ENCODE results near the gene SLC41A3.
"Not testable (repeated sequence)": the region's sequence is repeated elsewhere in the genome, so short reads cannot be mapped to it uniquely, and the experiment has no call there.

The SLC41A3 gene

DNA sequence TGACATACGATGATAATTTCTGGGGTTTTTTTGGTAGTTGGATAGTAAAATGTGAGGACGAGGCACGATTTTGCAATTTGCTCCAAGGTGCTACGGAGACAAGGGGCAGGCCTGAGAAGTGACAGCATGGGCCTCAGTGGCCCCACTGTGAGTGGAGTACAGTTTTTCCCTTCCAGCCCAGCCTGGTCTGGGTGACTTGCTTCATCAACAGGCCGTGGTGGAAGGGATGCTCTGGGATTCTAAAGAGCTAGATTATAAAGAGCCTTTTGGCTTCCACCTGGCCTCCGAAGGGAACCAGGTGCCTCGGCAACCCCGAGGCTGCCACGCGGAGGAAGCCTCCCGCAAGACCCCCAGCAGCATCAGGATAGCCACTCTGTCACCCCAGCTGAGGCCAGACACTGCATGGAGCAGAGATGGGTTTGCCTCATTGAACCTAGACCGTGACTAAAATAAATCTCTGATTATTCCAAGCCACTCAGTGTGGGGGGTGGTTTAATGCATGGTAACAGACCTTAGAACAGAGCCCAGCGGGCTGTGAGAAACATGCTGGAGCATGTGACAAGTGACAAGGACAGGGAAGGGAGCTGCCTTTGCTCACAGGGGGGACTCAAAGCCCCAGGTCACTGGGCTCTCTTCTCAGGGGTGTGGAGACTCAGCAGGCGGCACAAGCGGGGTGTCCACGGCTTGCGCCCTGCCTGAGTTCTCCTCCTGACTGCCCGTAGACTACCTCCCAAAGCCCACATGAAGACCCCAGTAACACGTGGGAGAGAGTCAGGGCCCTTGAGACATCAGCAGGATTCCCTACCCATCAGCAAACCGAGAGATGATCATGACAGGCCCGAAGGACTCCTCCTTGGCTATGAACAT lies 22.6 kb upstream of the SLC41A3 start:
- no peak for DNase-seq (ENCODE audit: low read depth in 3 of 3, low spot score in 1 of 3)

DNA sequence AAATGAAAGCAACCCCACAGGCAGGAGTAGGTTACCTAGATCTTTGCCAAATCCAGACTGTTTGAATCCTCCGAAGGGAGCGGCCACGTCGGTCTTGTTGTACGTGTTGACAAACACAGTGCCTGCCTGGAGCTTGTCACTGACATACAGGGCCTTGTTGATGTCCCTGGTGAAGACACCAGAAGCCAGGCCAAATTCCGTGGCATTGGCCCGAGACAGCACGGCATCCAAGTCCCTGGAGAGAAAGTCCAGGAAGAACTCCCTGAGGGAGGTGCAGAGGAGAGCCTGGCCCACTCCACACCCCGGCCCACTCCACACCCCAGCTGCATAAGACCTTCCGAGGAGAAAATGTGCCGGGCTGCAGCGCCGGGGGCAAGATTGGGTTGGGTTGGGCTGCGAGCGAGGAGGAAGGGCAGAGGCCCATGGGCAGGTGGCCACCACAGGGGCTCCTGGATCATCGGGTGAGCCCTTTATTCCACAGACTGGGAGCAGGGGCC lies 21.8 kb upstream of the SLC41A3 start:
- no peak for DNase-seq (ENCODE audit: low read depth in 3 of 3, low spot score in 1 of 3)

DNA sequence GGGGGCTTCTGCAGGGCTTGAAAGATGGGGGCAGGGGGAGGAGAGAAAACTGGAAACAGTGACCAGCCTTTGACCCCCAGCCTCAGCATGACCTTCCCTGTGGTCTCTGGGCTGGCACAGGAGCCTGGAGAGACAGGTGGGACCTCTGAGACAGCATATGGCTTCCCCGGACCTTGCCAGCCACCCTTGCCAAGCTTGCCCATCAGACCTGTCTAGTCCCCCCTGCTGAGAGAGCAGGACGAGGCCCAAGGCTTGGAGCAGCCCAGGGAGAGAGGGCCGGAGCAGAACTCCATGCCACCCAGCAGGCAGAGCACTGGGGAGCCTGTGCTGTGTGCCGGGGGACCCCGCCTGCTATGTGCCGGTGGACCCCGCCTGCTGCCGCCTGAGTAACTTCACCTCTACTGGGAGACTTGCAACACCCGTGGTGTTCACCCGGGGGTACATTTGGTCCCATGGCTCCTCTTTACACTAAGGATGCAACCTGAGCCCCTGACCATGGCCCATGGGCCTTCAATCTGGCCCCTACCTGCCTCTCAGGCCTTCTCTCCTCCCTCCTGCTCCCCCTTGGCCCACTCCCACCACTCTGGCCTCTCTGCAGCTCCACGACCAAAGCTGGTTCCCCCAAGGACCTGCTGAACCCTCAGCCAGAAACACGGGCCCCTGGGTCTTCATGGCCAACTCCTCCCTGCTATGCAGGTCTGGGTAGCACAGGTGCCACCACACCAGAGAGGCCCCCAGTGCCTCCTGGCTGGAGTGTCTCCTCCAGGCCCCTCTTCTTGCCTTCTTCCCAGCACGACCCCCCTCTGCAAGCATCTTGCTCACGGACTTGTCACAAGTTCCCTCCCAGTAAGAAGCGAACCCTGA lies 21.1 kb upstream of the SLC41A3 start:
- no peak for DNase-seq (ENCODE audit: low read depth in 3 of 3, low spot score in 1 of 3)

DNA sequence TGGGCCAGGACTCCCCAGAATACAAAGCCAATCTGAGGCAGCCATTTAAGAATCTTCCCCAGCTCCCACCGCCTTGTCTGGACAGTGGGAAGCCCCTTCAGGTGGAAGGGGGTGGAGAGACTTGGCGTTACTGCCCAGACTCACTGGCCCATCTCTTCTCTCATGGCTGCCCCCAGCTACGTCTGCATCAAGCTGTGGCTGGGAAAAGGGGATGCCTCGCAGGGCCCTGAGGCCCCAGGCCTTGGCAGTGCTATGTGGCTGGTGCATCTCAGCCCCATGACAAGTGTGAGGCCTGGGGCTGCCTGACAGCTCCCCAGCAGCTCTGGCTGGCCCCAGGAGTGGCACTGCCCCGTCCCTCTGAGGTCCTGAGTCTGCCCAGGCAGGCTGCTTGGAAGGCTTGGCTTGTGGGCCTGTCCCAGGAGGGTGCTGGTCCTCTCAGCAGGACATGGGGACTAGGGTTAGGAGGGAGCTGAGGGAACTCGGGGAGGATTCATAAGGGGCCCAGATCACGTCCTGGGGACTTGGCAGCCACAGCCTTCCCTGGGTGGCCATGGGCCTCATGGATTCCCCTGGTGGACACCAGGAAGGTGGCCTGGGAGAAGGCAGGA lies 20.2 kb upstream of the SLC41A3 start:
- DNase-seq (ENCODE audit: low read depth in 3 of 3, low spot score in 1 of 3), result no peak

DNA sequence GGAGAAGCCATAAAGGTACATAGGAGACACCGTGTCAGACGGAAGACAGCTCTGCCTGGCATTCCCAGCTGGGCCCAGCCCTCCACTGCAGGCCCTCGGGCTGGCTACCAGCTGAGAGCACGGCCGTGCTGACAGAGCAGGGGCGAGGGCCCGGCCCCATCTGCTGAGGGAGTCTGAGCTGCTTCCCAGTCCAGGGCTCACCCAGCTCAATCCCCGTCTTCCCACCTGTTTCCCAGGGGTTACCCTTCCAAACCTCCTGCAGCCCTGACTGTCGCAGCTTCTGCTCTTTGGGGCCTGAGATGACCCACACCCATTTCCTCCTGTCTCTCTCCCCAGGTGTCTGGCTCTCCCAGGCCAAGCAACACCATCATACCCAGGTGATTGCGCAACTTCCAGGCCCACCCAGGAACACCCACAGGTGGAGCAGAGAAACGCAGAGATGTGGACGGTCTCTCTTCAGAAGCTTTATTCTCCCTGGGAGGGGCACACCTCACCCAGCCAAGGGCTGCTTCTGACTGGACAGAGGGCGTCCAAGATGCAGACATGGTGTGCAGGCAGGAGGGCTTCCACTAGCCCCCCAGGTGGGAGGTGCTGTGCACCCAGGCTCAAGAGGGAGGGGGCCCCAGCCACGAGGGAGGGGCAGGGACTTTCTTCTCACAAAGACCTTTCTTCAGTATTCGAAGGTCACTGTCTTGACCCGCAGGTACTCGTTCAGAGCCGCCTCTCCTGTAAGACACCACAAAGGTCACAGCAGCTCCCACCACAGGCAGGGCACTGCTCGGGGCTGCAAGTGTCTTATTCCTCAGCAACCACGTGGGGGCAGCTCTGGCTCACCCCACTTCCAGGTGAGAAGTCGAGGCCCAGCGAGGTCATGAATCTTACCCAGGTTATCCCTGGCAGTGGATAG lies 19.4 kb upstream of the SLC41A3 start:
- no peak for DNase-seq (ENCODE audit: low read depth in 3 of 3, low spot score in 1 of 3)

DNA sequence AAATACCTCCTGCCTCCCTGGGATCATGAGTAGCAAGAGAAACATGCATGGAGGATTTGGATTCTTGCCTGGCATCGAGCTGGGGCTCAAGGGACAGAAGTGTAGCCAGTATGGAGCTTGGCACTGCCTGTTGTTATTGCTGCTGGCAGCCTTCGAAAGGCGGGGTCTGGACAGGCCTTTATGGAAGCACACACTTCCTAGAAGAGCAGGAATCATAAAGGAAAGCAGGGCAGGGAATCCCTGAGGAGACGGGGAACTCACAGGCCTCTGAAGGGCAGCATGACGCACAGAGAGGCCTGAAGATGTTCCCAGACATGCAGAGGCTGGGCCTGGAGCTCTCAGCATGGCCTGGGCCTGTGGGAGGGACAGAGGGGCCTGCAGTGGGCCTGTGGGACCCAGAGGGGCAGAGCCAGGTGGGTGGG lies 18.6 kb upstream of the SLC41A3 start:
- no peak for DNase-seq (ENCODE audit: low read depth in 3 of 3, low spot score in 1 of 3)

DNA sequence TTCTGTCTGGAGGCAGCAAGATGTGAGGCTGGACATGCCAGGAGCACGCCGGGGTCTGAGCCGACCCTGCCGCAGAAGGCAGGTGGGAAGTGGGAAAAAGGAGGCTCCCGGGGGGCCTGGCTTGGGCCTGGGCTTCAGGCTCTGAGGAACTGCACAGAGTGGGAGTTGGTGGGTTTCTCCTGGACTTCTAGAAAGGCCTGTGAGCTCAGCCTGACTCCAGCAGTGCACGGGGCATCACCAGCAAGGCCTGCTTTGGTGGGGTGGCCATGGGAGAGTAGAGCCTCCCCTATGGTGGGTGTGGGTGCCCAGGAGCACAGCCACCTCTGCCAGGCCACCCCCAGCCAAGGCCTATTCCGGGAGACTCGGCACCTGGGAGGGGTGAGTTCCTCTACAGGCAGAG lies 18.1 kb upstream of the SLC41A3 start:
- DNase-seq (ENCODE audit: low read depth in 3 of 3, low spot score in 1 of 3), result no peak

DNA sequence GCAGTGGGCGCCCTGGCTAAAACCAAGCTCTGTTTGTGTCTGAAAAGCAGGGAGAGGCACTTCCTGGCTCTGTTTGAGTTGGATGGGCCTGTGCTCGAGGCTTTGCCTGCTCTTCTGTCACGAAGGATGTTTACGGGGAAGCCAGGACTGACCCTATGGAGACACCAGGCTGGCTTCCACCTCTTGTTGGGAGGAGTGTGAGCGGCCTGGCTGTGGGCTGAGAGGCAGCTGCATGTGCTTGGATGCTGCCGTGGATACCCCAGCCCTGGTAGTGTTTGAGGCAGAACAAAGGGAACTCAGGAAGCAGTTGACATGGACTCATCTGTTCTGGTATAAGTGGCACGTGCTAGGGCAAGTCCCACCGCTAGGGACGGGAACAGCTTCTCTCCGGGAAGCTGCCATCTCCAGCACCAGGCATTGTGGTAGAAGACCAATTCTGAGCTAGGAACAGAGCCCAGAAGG lies 17.6 kb upstream of the SLC41A3 start:
- no peak for DNase-seq (ENCODE audit: low read depth in 3 of 3, low spot score in 1 of 3)

DNA sequence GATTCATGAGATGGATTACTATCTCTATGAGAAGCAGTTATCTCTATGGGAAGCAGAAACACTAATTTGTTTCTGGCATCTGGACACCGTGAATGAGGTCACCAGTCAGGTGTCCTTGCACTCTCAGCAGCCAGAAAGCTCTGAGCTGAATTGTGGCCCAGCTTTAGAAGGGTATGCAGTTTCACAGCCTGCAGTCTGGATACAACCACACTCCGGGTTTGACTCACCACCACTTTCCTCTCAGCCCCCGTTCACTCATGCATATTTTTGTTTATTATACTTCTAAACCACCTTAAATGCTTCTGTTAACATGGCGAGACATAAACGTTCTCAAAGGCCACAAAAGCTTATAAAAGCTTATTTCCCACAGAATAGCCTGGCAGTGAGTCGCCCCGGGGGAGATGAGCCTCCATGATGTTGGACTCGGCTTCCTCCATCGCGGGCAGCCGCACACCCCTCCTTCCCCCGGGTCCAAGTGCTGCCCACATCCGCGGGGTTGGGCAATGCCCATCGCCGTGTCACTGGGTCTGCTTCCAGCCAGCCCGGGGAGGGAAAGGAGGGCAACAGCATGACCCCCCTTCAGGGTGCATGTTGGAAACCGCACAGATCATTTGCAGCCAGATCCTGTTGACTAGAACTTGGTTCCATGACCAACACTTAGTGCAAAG lies 16.8 kb upstream of the SLC41A3 start:
- DNase-seq (ENCODE audit: low read depth in 3 of 3, low spot score in 1 of 3), result no peak

DNA sequence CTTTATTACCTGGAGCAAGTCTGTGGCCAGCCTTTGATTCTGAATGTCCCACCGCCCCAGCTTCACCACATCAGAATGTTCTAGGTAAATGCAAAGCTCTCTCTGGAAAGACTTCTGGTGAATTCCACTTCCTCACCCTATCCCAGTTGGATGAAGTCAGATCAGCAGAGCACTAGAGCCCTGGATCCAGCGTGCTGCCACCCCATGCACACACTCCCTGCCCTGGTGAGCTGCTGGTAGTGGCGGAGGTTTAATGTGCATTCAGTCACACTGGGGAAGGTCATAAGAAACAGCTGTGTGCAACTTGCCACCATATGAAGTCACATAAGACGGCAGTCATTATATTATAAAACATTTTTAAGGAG lies 16.3 kb upstream of the SLC41A3 start:
- no peak for DNase-seq (ENCODE audit: low read depth in 3 of 3, low spot score in 1 of 3)

DNA sequence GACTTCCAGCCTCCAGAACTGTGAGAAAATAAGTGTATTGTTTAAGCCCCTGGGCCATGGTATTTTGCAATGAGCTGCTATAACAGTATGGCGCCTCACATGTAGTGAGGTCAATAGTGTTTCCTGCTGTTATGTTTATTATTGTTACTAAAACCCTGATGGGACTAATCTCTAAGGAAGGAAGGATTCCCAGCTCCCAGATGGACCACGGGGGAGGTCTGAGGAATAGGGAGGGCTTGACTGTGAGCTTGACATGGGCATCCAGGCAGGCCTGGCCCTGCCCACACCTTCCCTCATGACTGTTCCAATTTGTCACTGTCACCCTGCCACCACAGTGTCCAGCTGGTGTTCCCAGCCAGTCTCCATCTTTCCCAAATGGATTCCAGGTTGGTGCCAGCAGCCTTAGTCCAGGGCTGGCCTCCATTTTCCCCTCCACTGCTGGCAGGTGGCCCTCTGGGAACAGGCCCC lies 14.5 kb upstream of the SLC41A3 start:
- DNase-seq (ENCODE audit: low read depth in 3 of 3, low spot score in 1 of 3), result no peak

DNA sequence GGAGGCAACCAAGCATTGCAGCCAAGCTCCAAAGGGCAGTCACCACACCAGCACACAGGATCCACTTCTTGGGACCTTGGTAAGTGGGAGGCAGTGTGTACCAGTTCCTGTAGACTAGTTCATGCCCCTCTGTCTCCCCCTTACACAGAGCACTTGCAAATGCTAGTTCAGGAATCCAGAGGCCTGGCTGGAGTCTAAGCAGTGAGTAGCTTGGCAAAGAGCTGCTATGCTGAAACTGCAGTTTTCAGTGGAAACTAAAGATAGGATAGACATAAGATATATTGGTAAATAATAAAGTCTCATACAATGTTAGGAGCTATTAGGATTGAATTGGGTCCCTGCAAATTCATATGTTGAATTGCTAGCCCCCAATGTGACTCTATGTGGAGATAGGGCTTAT lies 13.9 kb upstream of the SLC41A3 start:
- DNase-seq (ENCODE audit: low read depth in 3 of 3, low spot score in 1 of 3), result no peak

DNA sequence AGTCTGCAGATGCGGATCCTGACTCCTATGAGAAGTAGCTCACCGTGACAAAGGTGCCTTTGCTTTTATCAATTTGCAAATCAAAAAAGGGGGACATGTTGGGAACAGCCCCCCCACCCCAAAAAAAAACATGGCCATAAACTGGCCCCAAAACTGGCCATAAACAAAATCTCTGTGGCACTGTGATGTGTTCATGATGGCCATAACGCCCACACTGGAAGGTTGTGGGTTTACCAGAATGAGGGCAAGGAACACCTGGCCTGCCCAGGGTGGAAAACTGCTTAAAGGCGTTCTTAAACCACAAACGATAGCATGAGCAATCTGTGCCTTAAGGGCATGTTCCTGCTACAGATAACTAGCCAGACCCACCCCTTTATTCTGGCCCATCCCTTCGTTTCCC lies 12.3 kb upstream of the SLC41A3 start:
- not testable (repeated sequence) for DNase-seq (ENCODE audit: low read depth in 3 of 3, low spot score in 1 of 3)

DNA sequence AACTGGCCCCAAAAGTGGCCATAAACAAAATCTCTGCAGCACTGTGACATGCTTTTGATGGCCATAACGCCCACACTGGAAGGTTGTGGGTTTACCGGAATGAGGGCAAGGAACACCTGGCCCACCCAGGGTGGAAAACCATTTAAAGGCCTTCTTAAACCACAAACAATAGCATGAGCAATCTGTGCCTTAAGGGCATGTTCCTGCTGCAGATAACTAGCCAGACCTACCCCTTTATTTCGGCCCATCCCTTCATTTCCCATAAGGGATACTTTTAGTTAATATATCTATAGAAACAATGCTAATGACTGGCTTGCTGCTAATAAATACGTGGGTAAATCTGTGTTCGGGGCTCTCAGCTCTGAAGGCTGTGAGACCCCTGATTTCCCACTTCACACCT lies 8.2 kb upstream of the SLC41A3 start:
- not testable (repeated sequence) for DNase-seq (ENCODE audit: low read depth in 3 of 3, low spot score in 1 of 3)

DNA sequence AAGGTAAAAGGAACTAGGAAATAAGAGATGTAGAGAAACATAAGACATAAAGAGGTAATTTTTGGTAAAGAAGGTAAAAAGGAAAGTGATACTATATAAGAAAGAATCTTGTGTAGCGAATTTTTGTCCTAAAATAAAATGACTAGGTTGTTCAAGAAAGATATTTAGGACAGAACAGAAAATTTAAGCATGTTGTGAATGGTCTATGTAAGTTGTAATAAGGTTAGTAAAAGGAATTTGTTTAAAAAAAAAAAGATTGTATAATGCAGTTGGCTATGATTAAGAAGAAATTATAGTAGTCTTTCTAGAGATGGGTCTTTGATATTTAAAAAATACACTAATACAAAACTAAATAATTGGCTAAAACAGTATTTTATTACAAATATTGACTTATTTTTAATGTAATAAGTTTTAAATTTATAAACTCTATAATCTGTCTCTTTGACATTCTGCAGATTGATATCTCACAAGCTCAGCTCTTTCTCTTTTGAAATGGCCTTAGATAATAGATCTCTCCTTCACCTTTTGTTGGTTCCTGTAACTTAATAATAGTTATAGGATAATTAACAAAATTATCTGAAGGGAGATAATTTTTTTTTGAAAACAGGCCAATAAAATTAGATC lies 3.7 kb upstream of the SLC41A3 start:
- DNase-seq (ENCODE audit: low read depth in 3 of 3, low spot score in 1 of 3), result no peak

DNA sequence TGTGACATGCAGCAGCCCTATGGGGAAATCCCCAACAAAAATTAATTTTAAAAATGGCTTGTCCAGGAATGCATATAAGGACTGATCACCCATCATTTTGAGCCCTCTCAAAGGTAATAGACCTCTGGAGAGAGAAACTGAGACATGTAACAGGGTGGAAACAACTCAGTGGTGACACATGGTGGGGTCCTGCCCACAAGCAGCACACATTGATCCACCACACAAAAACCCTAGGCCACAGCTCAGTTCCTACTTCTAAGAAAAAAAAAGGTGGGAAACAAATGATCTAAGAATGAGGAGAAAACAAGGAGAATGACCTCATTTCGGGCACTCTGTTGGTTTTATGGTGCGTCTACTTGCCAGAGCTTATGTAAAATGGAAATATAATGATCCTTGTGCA lies 1.9 kb upstream of the SLC41A3 start:
- no peak for DNase-seq (ENCODE audit: low read depth in 3 of 3, low spot score in 1 of 3)

DNA sequence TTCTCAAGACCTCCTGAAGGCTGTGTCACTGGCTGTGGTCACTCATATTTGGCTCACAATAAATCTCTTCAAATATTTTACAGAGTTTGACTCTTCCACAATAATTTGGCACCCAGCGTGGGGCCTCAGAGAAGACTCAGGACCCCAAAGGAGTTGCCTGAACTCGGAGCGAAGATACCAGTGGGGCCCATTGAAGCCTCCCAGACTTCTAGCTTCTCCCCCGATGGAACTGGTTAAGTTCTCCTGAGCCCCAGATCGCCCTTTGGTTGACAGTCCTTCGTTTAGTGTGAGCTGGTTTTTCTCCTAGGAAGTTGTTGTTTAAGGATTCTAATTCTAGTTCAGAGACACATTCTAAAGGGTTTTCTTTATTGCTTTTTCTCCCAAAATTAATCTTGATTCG lies 1.4 kb upstream of the SLC41A3 start:
- no peak for DNase-seq (ENCODE audit: low read depth in 3 of 3, low spot score in 1 of 3)

DNA sequence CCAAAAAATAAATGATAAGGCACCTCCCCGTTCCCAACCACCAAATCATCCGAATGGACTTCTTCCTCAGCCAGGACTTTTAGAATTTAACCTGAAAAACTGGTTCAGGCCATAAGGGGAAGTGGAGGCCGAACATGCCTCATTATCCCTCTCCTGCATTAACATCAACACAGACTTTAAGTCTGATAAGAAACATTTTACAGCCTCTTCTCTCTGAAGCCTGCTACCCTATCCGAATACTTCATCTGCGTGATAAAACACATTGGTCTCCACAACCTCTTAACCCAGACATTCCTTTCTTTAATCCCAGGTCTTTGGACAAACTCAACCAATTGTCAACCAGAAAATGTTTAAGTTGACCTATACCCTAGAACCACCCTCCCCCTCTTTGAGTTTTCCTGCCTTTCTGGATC lies 850 bp upstream of the SLC41A3 start:
- no peak for DNase-seq (ENCODE audit: low read depth in 3 of 3, low spot score in 1 of 3)

DNA sequence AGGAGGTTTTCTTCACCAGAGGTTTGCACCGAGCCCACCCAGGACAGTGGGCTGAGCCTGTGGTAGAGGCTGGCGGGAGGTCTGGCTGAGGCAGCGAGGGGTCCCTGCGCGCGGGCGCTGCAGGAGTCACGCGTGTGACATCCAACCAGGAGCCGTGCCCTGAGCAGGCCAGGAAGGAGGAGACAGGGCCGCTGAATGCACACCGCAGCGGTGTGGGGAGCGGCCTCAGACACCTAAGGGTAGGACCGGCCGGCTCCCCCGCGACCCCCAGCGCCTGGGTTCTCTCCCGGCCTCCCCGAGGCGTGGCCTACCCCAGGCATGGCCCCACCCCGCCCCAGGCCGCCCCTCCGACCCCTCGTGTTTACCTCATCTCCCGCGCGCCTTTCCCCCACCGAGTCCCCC lies 412 bp downstream of the SLC41A3 start:
- DNase-seq (ENCODE audit: low read depth in 3 of 3, low spot score in 1 of 3), result no peak

DNA sequence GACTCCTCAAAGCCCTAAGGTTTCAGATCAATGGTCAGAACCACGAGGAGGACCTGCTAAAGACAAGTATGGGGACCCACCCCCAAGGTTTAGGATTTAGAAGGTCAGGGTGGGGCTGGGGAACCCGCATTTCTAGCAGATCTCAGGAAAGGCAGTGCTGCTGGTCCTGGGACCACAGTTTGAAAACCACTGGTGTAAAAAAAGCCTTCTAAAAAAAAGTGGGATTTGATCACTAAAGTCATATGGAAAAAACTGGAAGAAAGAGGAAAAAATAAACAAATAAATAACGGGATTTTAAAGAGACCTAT lies 832 bp downstream of the SLC41A3 start:
- no peak for DNase-seq (ENCODE audit: low read depth in 3 of 3, low spot score in 1 of 3)
